SKM-1 treated with dmso at 0.1 percent for 144 hours (cell line): ENCODE measurements around the gene PKHD1.

Experiments used
- DNase-seq: peaks from one replicate; lab custom pipeline; 2025; ENCODE audit not compliant: unreplicated experiment; lab: John Stamatoyannopoulos, UW

Gene PKHD1

GRCh38 chr6:51719297-51719696 is 368.1 kb downstream of the PKHD1 start:
- DNase-seq = no peak

DNA sequence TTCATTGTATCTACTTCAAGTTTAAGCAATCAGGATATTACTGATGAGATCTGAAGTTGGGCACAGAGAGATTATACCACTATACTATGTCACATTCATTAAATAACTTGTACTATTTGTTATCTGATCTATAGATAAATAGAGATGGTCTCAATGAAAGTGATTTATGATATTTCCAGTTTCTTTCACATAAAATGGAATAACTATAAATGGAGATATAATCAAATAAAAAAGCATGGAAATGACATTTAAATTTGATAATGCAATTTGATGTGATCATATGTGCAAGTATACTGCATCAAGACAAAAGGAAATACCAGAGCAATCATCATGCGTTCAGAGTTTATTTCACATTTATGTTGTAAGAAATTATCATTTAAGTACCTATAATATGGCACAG is 368.9 kb downstream of the PKHD1 start:
- no peak for DNase-seq

GRCh38 chr6:51717477-51717876 is 369.9 kb downstream of the PKHD1 start:
- no peak for DNase-seq

GRCh38 chr6:51711876-51712275 is 375.5 kb downstream of the PKHD1 start:
- DNase-seq = peak; percentile 23

DNA sequence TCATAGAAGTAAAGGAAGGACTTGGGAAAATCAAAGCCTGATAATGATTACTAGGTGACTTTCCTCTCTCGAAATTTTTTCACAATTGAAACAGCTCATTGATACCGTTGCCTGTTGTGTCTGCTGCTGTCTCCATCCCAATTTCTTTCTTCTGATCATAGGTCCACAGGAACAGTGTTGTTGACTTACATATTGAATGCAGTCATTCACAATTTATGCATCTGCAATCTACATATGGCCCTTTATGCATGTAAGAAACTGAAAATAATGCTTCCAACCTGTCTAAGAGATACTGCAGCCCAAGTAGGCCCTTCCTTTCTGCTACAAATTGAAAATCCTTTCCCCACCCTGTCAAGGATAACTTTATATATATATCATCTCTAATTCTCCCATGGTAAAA is 381.3 kb downstream of the PKHD1 start:
- no peak for DNase-seq

DNA sequence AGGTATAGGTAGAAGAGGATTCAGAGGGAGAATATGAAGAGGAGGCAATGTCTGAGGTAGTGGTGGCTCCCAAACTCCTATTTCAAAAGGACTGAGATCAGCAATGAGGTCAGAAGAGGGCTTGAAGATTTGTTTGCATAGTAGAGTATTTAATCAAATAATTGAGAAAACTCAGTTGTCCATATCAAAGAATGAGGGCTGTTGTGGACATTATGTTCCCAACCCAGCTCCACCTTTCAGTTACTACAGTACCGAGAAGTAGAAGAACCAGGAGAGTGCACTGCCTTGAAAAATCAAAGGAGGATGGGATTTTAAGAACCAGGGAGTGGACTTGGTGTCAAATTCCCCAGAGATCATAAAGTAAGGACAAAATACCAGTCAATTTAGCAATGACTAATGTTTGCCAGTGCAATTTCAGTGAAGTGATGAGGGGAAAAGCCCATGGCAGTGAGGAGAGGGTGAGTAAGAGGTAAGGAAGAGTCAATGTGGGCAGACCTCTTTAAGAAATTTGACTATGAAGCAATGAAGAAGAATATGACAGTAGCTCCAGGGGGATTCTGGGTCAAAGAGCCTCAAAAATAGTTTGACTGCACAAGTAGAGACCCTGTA is 382.4 kb downstream of the PKHD1 start:
- no peak for DNase-seq

DNA sequence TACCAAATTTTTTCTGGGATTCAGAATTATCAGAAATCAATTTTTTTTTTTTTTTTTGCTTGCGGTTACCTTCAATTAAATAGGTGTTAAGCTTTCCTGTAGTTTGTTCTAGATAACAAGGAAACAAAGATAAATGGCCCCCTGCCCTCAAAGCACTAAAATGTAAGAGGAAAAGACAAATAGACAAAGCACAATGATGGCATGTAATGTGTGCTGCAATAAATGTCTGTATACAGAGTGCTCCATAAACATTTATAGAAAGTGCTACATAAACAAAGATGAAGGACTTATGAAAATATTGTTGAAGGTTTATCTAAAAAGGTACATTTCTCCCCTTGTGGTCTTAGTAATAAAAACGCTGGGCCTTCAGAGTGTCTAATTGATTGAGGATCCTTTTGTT is 384.6 kb downstream of the PKHD1 start:
- no peak for DNase-seq

GRCh38 chr6:51684603-51685002 is 402.8 kb downstream of the PKHD1 start:
- DNase-seq = no peak

DNA sequence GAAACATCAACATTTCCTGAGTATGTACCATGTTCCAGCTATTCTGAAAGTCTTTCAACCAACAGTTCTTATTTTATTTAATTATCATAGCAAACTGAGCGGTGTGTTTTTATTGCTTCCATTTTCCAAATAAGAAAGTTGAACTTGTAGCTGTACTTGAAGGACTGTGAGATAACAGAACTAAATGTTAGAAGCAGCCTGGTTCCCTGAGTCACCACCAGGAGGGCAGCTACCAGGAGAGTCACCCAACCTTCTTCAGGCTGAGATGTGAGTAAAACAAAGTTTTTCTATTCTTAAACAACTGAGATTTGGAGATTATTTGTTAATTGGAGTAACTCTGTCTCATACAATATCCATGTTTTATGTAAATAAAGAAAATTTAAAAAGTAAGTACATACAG is 403.4 kb downstream of the PKHD1 start:
- no peak for DNase-seq

- DNase-seq = no peak
Observed at GRCh38 chr6:51678905-51679620, 408.4 kb downstream of the PKHD1 start.

GRCh38 chr6:51678274-51678673 is 409.1 kb downstream of the PKHD1 start:
- DNase-seq = no peak

DNA sequence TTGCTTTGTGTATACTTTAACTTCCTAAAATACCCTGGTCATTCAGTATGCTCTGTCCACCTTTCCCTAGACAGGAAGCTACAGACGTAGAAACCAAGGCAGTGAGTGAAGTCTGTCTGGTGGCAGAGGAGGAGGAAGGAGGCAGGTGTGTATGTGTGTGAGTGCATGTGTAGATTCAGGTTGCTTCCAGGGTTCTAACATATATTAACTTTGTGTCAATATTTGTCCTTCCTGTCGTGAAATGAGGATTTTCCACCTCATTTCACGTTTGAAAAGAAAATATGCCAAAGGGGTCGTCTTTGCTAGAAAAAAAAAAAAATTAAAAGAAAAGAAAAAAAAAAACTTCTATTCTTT is 411.5 kb downstream of the PKHD1 start:
- DNase-seq = no peak

DNA sequence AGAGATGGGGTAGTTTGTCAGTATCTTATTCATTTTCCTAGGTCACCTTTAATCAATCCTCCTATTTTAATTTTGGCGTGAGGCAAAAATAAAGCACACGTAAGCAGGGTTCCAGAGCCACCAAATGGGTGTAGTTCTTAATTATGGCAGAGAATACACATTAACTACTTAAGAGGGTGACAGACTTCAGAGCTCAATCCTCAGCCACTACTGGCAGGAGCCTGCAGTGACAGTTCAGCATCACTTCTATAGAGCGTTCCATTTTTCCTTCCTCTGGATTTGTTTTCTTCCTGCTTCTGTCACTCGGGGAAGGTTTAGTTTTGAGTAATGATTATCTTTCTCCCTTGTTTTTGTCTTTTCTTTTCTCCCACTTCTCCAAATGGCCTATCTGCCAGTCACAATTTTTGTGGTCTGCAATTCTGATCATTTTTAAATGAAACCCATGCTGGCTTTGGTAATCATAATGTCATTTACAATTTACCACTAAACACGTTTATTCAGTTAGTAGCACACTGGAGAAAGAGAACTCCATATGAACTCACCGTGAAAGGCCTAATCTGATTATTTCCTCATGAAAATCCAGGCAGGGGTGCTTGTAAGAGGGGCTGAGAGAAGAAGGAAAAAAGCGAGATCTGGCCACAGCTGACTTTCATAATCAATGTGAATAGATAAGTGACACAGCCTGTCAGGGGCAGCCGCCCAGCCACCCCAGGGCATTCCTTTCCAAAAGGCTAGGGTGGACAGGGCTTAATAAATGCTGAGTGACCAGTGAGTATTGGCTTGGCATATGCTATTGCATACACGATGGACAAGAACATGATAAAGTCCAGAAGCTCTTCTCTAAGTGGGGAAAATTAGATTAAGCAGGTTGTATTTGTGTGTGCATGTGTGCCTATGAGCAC is 412.1 kb downstream of the PKHD1 start:
- DNase-seq = no peak

DNA sequence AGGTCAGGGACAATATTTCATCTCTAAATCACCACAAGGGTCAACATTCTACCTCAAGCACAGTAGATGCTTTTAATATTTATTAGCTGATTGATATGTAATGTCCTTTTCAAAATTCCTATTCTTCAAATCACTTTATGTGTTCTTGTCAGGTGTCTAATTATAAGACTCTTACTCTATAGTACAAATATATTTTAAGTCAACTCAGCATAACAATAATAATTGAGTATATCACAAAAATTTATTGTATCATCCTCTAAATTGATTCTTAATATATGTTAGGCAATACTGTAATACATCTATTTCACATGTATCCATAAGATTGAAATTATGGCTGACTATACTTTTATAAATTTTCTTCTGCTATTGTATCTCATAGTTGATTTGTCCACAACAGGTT is 423.9 kb downstream of the PKHD1 start:
- no peak for DNase-seq

- no peak for DNase-seq
Observed at GRCh38 chr6:51660767-51661166, 426.6 kb downstream of the PKHD1 start.

- no peak for DNase-seq
Observed at GRCh38 chr6:51657491-51657890, 429.9 kb downstream of the PKHD1 start.

DNA sequence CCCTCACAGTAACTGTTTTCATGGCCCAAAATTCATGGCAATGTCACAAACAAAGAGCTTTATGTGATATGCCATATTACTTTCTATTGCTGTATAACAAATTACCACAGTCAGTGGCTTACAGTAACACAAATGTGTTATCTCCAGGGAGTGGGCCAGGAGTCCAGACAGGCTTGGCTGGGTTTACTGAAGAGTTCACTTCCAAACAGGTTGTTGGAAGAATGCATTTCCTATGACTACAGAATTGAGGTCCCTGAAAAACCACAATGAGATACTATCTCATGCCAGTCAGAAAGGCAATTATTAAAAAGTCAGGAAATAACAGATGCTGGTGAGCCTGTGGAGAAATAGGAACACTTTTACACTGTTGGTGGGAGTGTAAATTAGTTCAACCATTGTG is 431.9 kb downstream of the PKHD1 start:
- DNase-seq = no peak

GRCh38 chr6:51654647-51655046 is 432.8 kb downstream of the PKHD1 start:
- DNase-seq = no peak

DNA sequence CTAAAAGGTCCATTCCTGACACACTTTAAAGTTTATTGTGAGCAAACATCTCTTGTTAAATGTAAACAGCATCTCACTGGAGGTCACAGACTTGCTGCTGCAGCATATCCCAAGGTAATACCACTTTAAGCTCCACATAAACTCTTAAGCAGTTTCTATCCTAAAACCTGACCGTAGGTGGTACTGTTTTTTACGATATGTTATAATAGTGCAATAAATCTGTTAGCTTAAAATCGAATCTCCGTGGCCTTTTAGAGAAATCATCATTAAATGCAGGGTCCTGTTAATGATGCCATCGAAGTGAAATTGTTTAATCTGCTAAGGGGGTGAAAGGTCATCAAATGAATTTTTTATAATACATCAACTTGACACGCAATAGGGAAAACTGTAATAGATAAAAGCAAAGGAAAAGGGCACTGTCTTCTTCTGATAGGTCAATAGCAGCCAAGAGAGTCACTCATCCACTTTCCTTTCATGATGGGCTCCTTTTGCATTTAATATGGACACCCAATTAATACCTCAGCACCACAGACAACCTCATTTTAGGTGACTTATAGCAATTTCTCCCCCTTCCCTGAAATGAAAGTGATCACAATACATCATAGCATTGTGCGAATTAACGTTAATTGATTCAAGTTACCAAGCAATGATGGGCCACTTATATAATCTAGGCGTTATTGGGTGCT is 436.1 kb downstream of the PKHD1 start:
- no peak for DNase-seq

DNA sequence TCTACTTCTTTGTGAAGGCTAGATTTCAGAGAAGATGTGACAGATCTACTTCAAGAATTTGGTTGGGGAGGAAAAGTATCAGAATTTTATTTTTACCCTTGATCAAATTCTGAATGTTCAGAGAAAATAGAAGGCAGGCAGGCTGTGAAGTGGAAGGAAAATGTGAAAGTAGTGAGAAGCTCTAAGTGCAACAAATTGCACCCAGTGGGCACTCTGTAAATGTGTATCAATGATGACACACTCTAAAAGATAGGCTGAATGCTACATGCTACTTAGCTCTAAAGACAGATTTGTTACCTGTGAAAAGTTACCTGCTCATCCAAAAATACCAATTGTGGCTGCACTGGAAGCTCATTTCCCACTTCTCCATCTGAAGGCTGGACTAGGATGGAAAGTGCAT is 438.6 kb downstream of the PKHD1 start:
- no peak for DNase-seq

GRCh38 chr6:51648236-51648635 is 439.2 kb downstream of the PKHD1 start:
- DNase-seq = no peak

DNA sequence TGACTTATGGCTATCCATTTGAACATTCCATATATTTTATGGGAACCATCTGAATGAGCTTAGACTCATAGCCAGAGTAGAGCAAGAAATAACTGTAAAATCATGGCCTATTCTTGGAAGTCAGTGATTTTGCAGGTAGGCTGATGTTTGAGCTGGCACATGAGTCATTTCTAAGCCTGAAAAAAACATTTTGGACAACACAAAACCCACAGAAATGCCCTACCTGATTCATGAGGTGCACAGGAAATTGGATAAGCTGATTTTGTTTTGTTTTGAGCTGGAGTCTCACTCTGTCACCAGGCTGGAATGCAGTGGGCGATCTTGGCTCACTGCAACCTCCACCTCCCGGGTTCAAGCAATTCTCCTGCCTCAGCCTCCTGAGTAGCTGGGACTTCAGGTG is 443.0 kb downstream of the PKHD1 start:
- DNase-seq = no peak
